ENCODE results near the gene TMTC1. TPM values are rescaled to one million over a fixed set of nuclear protein-coding genes. Genes with fewer than 3 reads are reported as not detected.

TMTC1 gene
- total RNA-seq, 2 experiments from 2014 or later: not detected

- intact Hi-C loops (cut with micrococcal nuclease): no loop called here
- Mint-ChIP-seq H3K9me3 (no peaks in the 10 kb centered on the region), H3K27me3 (no peaks in the 10 kb centered on the region), H3K27ac (no peak overlapping the region), H3K4me3 (no peak overlapping the region), H3K36me3 (ENCODE audit: low read depth) (no peaks in the 10 kb centered on the region), H3K4me1 (ENCODE audit: low read depth) (no peaks in the 10 kb centered on the region)
- DNase-seq (no peak), ATAC-seq (no peak)
- POLR2A ChIA-PET: no interaction called here
- CTCF ChIA-PET: interaction anchor here (1.1 kb wide), 1 partner anchor 11 kb away, joined by 6 read pairs; no protein-coding TSS in a partner anchor
- TF ChIP-seq CTCF (IDR thresholded peaks at IDR 0.05): no peak
Measured at GRCh38 chr12:29769162-29769858, 14.4 kb downstream of the TMTC1 start.

- Mint-ChIP-seq H3K4me1 (ENCODE audit: low read depth) (no peaks in the 10 kb centered on the region), H3K4me3 (no peak overlapping the region), H3K36me3 (ENCODE audit: low read depth) (no peaks in the 10 kb centered on the region), H3K9me3 (no peaks in the 10 kb centered on the region), H3K27me3 (no peaks in the 10 kb centered on the region), H3K27ac (no peak overlapping the region)
- CTCF ChIA-PET: interaction anchor here (1.1 kb wide), 1 partner anchor 10 kb away, joined by 6 read pairs; no protein-coding TSS in a partner anchor
- POLR2A ChIA-PET: no interaction called here
- TF ChIP-seq CTCF (IDR thresholded peaks at IDR 0.05): no peak
- DNase-seq: no peak
- intact Hi-C loops (cut with micrococcal nuclease): no loop called here
- no peak for ATAC-seq
Measured at GRCh38 chr12:29768372-29768771, 15.4 kb downstream of the TMTC1 start.

- H3K4me1 Mint-ChIP-seq (ENCODE audit: low read depth): no peaks in the 10 kb centered on the region
- H3K27me3 Mint-ChIP-seq: no peaks in the 10 kb centered on the region
- H3K9me3 Mint-ChIP-seq: no peaks in the 10 kb centered on the region
- TF ChIP-seq CTCF (IDR thresholded peaks at IDR 0.05): no peak
- H3K4me3 Mint-ChIP-seq: no peak overlapping the region
- CTCF ChIA-PET: no interaction called here
- no peak for DNase-seq
- no peak overlapping the region for H3K27ac Mint-ChIP-seq
- intact Hi-C loops (cut with micrococcal nuclease): no loop called here
- no peak for ATAC-seq
- POLR2A ChIA-PET: no interaction called here
- H3K36me3 Mint-ChIP-seq (ENCODE audit: low read depth): no peaks in the 10 kb centered on the region
Measured at GRCh38 chr12:29763301-29763683, 20.4 kb downstream of the TMTC1 start.

GRCh38 chr12:29762637-29763300 lies 21.0 kb downstream of the TMTC1 start:
- Mint-ChIP-seq H3K36me3 (ENCODE audit: low read depth) (no peaks in the 10 kb centered on the region), H3K9me3 (no peaks in the 10 kb centered on the region), H3K4me3 (no peak overlapping the region), H3K27me3 (no peaks in the 10 kb centered on the region), H3K4me1 (ENCODE audit: low read depth) (no peaks in the 10 kb centered on the region), H3K27ac (no peak overlapping the region)
- no peak for DNase-seq
- no peak for ATAC-seq
- intact Hi-C loops (cut with micrococcal nuclease): no loop called here
- CTCF ChIA-PET: no interaction called here
- POLR2A ChIA-PET: no interaction called here
- TF ChIP-seq CTCF (IDR thresholded peaks at IDR 0.05): no peak

- no peaks in the 10 kb centered on the region for H3K27me3 Mint-ChIP-seq
- POLR2A ChIA-PET: no interaction called here
Measured at GRCh38 chr12:29759950-29760349, 23.8 kb downstream of the TMTC1 start.

More at GRCh38 chr12:29759950-29760349, 23.8 kb downstream of the TMTC1 start:
- DNase-seq: no peak
- H3K27ac Mint-ChIP-seq: no peak overlapping the region
- no peaks in the 10 kb centered on the region for H3K4me1 Mint-ChIP-seq (ENCODE audit: low read depth)
- no peaks in the 10 kb centered on the region for H3K36me3 Mint-ChIP-seq (ENCODE audit: low read depth)
- CTCF ChIA-PET: no interaction called here
- H3K9me3 Mint-ChIP-seq: no peaks in the 10 kb centered on the region
- TF ChIP-seq CTCF (IDR thresholded peaks at IDR 0.05): no peak
- intact Hi-C loops (cut with micrococcal nuclease): no loop called here
- no peak for ATAC-seq
- no peak overlapping the region for H3K4me3 Mint-ChIP-seq
